HG03378 (cell line): Measurements from ENCODE around the gene A3GALT2.
A peak's percentile ranks its signal among the peaks of the same experiment; 100 is the strongest.
"Not testable (repeated sequence)": the region's sequence is repeated elsewhere in the genome, so short reads cannot be mapped to it uniquely, and the experiment has no call there.

ENCODE experiments used
- ATAC-seq: cut with Tn5 transposase; IDR thresholded peaks from one replicate; pipeline ENCODE4 v1.9.1; 2021; ENCODE audit warnings: mild to moderate bottlenecking, moderate library complexity; ENCODE audit not compliant: unreplicated experiment

A3GALT2 gene

GRCh38 chr1:33316601-33317000, 4.3 kb downstream of the A3GALT2 start:
- no peak for ATAC-seq

DNA sequence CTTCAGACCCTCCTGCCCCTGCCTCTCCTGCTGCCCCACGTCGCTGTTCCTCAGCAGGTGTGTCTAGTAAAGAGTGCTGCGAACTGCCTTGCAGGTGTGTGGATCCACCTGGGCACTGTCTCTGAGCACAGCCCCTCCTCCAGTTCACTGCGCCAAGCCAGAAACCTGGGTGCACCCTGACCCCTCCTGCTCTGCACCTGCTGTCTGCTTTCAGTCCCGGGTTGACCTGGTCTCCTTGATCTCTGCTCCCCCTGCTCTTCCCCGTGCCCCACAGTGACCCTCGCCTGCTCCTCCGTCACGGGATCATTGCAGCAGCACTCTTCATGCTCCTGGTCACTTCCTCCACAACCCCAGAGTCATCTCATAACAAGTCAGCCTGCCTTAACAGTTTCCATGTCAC, 6.5 kb downstream of the A3GALT2 start:
- no peak for ATAC-seq

DNA sequence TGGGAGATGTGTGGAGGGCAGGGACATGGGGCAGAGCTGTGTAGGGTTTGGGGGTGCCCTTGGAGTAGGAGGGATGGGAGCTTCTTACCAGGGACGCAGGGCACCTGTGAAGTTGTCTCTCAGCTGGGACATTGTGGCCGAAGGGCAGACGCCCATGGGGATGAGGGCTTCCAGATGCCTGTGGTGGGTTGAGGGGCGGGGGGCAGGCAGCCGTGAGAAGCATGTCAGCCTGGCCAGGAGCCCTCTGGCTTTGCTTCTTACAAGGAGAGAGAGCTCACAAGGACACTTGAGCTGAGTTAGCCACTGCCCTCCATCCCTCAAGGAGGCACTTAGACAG, 8.5 kb downstream of the A3GALT2 start:
- ATAC-seq = no peak

- no peak for ATAC-seq
Measured at GRCh38 chr1:33311706-33312412, 9.0 kb downstream of the A3GALT2 start.

GRCh38 chr1:33310702-33311101, 10.2 kb downstream of the A3GALT2 start:
- no peak for ATAC-seq

GRCh38 chr1:33309351-33309750, 11.5 kb downstream of the A3GALT2 start:
- ATAC-seq = not testable (repeated sequence)

- ATAC-seq = no peak
Measured at GRCh38 chr1:33307494-33307864, 13.4 kb downstream of the A3GALT2 start.

- no peak for ATAC-seq
Measured at GRCh38 chr1:33306653-33307493, 14.0 kb downstream of the A3GALT2 start.

DNA sequence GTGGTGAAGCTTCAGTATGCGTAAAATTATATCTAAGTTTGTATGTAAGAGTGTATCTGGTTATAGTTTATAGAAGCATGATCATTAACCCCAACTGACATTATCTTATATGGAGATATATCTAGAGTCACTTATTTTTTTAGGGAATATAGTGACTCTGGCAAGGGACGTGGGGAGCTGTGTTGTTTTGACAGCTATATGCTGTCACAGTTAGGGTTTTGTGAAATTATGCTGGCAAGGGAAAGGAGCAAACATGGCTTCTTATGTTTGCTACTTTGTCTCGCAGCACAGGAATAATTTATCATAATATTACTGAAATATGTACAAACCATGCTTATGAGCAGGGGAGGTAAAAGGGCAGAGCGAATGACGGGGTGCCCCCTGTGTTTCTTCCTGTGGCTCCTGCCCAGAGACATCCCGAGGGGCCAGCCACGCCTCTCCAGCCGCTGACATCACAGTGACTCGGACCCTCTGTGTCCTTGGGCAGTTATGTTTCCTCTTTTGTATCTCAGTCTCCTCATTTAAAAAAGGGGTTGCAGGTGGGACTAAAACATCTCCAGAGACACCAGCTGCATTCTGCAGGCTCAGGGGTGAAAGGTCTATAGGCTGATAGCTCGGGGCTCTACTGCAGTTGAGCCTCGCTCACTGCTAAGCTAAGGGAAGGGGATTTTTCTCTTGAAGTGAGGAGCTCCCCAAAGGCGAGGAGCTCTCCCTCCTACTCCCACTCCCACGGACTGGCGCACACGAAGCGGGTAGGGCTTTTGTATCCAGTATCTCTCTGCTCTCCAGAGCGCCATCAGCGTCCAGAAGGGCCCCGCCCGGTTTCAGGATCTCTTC, 14.9 kb downstream of the A3GALT2 start:
- ATAC-seq = no peak

GRCh38 chr1:33305016-33305415, 15.9 kb downstream of the A3GALT2 start:
- ATAC-seq = no peak

DNA sequence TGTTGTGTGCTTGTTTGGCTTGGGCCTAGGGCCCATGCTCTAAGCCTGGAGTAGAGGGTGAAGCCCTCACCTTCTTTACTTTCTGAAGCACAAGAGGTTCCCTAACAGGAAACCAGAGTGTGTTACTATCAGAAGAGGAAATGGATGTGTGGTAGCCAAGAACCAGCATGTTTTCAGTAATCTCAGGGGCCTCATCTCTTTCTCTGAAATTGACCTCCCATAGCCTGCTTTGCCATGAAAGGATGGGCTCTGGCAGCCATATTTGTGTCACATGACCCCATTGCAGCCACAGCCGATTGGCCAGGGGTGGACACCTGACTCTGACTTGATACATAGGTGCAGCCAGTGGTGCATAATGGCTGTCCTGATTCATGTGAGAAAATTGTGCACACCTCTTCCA, 18.6 kb downstream of the A3GALT2 start:
- no peak for ATAC-seq

DNA sequence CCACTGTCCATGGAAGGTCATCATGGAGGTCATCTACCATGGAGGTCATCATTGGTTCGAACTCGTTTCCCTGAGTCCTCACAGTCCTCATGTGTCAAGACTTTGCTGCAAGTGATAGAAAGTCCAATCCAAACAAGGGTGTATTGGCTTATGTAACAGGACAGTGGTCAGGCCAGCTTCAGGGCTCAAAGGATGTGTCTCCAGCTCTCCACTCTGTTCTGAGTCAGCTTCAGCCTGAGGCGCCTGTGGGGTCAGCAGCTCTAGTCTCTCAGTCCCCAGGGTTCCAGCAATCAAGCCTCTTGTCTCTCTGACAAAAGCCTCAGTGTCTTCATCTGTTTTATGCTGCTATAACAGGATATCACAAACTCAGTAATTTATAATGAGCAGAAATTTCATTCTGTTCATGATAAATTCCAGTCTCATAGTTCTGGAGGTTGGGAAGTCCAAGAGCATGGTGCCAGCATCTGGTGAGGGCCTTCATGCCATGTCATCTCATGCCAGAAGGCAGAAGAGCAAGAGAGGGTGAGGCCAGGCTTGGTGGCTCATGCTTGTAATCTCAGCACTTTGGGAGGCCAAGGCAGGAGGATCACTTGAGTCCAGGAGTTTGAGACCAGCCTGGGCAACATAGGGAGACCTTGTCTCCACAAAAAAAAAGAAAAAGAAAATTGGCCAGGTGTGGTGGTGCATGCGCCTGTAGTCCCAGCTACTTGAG, 19.5 kb downstream of the A3GALT2 start:
- ATAC-seq = no peak

- no peak for ATAC-seq
Measured at GRCh38 chr1:33300673-33301072, 20.2 kb downstream of the A3GALT2 start.

GRCh38 chr1:33299461-33300155, 21.3 kb downstream of the A3GALT2 start:
- ATAC-seq = no peak

- ATAC-seq = no peak
Measured at GRCh38 chr1:33298623-33299277, 22.1 kb downstream of the A3GALT2 start.

DNA sequence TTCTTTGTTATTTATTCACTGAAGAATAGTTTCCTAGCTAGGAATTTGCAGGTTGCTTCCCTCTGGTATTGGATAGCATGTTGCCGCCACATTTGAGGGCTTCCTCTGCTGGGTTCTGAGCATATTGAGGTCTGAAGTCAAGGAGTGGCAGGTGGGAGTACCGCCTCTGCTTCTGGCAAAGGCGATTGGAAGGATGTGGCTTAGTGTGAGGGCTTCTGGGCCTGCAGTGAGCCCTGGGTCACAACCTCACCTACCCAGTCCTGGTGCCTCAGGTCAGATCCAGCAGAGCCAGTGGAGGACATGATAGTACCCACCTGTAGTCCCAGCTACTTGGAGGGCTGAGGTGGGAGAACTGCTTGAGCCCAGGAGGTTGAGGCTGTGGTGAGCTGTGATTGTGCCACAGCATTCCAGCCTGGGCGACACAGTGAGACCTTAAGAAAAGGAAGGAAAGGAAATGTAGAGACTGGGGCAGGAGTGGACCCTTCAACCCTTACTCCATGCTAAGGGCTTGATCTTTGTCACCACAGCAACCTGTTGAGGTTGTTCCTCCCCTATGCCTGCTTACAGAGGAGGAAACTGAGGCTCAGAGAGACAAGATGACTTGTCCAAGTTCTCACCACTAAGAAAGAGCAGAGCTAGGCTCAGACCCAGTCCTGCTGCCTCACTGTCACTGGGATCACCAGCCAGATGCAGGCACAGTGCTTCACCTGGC, 22.8 kb downstream of the A3GALT2 start:
- no peak for ATAC-seq

GRCh38 chr1:33296824-33297223, 24.1 kb downstream of the A3GALT2 start:
- no peak for ATAC-seq

DNA sequence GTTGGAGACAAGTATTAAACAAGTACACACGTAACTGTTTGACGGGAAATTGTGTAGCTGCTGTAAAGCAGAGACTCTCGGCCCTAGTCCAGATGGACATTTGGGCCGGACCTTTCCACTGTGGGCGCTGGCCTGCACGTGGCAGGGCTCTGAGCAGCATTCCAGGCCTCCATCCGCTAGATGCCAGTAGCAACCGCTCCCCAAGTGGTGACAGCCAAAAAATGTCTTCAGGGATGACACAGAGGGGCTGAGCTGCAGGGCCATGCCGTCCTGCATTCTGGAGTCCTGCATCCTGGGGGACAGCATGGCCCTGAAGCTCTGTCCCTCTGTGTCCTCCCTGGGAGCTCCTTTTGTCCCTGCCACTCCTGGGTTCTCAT, 24.8 kb downstream of the A3GALT2 start:
- ATAC-seq = no peak

DNA sequence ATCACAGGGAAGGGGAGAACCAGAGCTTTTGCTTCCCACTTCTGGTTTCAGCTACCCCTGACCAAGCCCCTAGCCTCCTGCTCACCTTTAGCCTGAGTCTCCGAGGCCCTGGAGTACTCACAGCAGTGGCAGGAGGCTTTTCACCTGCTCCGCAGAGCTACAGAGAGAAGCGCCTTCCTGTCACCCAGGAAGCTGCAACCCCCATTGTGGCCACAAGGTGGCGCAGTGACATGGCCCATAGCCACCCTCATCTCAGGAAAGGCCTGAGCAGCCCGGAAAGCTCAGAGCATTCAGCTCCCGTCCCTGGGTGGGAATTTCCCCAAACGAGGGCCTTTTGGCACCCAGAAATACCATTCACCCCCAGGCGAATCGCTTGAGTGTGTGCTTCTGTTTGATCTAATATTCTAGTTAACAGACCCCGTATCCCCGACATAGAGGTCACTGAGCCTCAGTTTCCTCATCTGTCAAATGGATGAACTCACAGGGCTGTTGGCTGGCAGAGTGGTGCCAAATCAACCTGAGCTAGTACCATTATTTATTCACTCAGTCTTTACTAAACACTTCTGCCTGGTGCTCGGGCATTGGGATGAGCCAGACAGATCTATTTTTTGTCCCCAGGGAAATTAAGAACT, 25.3 kb downstream of the A3GALT2 start:
- peak; percentile 62 for ATAC-seq
